HG03095 (cell line): ENCODE measurements around the gene CHD9.
"Not testable (repeated sequence)": the region's sequence is repeated elsewhere in the genome, so short reads cannot be mapped to it uniquely, and the experiment has no call there.

Experiments
- ATAC-seq: cut with Tn5 transposase; IDR thresholded peaks from one replicate; pipeline ENCODE4 v1.9.1; 2021; ENCODE audit warnings: moderate library complexity; ENCODE audit not compliant: unreplicated experiment

The CHD9 gene

GRCh38 chr16:53185741-53186140 is 130.9 kb downstream of the CHD9 start:
- not testable (repeated sequence) for ATAC-seq

GRCh38 chr16:53187775-53188174 is 133.0 kb downstream of the CHD9 start:
- no peak for ATAC-seq

GRCh38 chr16:53191413-53191812 is 136.6 kb downstream of the CHD9 start:
- ATAC-seq: no peak

- no peak for ATAC-seq
Measured at GRCh38 chr16:53198933-53199332, 144.1 kb downstream of the CHD9 start.

- no peak for ATAC-seq
Measured at GRCh38 chr16:53201900-53202299, 147.1 kb downstream of the CHD9 start.

GRCh38 chr16:53202398-53202797 is 147.6 kb downstream of the CHD9 start:
- ATAC-seq: no peak

- ATAC-seq: peak; percentile 75
Measured at GRCh38 chr16:53207810-53208752, 153.3 kb downstream of the CHD9 start.

- no peak for ATAC-seq
Measured at GRCh38 chr16:53209429-53209828, 154.6 kb downstream of the CHD9 start.

- ATAC-seq: no peak
Measured at GRCh38 chr16:53209877-53210276, 155.1 kb downstream of the CHD9 start.

GRCh38 chr16:53211253-53211652 is 156.5 kb downstream of the CHD9 start:
- no peak for ATAC-seq

- no peak for ATAC-seq
Measured at GRCh38 chr16:53212893-53213223, 158.1 kb downstream of the CHD9 start.

- no peak for ATAC-seq
Measured at GRCh38 chr16:53213542-53213941, 158.8 kb downstream of the CHD9 start.

- ATAC-seq: no peak
Measured at GRCh38 chr16:53216798-53217197, 162.0 kb downstream of the CHD9 start.

- no peak for ATAC-seq
Measured at GRCh38 chr16:53219371-53219770, 164.6 kb downstream of the CHD9 start.

- ATAC-seq: no peak
Measured at GRCh38 chr16:53219795-53220454, 165.1 kb downstream of the CHD9 start.

- ATAC-seq: no peak
Measured at GRCh38 chr16:53220585-53220984, 165.8 kb downstream of the CHD9 start.

GRCh38 chr16:53224951-53225533 is 170.3 kb downstream of the CHD9 start:
- ATAC-seq: no peak

- no peak for ATAC-seq
Measured at GRCh38 chr16:53232826-53233529, 178.2 kb downstream of the CHD9 start.

GRCh38 chr16:53234836-53235235 is 180.0 kb downstream of the CHD9 start:
- no peak for ATAC-seq

- ATAC-seq: no peak
Measured at GRCh38 chr16:53235851-53236250, 181.1 kb downstream of the CHD9 start.

- no peak for ATAC-seq
Measured at GRCh38 chr16:53249331-53249730, 194.5 kb downstream of the CHD9 start.
